Measurements from ENCODE around the gene EIF1.
"Not testable (repeated sequence)": the region's sequence is repeated elsewhere in the genome, so short reads cannot be mapped to it uniquely, and the experiment has no call there.

EIF1 gene

DNA sequence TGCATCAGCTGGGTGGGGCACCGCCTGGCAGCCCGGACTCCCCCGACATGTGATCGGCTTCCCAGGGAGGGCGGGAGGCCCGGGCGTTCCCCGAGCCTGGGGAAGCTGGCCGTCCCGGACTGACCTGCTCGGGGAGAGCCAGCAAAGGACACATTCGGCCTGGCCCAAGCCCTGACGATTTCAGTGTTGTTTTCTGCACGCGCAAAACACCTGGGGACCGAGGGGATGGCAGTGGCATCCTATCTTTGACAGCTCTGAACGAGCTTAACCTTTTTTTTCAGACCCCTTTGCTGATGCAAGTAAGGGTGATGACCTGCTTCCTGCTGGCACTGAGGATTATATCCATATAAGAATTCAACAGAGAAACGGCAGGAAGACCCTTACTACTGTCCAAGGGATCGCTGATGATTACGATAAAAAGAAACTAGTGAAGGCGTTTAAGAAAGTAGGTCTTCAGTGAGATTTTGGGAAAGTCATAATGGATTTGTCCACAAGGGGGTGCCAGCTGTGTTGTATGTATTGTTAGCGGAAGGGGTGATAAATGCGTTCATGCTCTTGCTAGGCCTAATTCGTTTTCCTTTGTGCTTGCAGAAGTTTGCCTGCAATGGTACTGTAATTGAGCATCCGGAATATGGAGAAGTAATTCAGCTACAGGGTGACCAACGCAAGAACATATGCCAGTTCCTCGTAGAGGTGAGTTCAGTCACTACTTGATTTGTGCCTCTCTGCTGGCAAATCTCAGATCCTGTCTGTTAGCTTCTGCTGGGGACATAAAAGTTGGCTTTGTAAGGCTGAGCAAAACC, 1.0 kb downstream of the EIF1 start:
- Histone ChIP-seq H3K27me3 (ENCODE audit: control insufficient read depth in 2 of 2, insufficient read depth in 2 of 2, low read length in 2 of 2) (no peaks in the 10 kb centered on the region), H3K4me3 (ENCODE audit: low read length in 2 of 2) (peak overlapping the region; percentile 88 to 94), H3K4me1 (ENCODE audit: control insufficient read depth in 2 of 2, insufficient read depth in 2 of 2, low read length in 2 of 2) (peaks cover 19 to 21% of the 10 kb centered on the region in 2 donors), H3K9ac (ENCODE audit: low read depth in 1 of 2, low read length in 2 of 2) (peak overlapping the region; percentile 99 to 100), H3K27ac (ENCODE audit: low read depth in 2 of 2, low read length in 2 of 2) (peak overlapping the region; percentile 100), H3K36me3 (ENCODE audit: control insufficient read depth in 2 of 2, insufficient read depth in 2 of 2, low read length in 2 of 2) (peaks cover 46 to 48% of the 10 kb centered on the region in 2 donors), H3K9me3 (ENCODE audit: control insufficient read depth in 2 of 2, low read length in 2 of 2) (no peaks in the 10 kb centered on the region)

DNA sequence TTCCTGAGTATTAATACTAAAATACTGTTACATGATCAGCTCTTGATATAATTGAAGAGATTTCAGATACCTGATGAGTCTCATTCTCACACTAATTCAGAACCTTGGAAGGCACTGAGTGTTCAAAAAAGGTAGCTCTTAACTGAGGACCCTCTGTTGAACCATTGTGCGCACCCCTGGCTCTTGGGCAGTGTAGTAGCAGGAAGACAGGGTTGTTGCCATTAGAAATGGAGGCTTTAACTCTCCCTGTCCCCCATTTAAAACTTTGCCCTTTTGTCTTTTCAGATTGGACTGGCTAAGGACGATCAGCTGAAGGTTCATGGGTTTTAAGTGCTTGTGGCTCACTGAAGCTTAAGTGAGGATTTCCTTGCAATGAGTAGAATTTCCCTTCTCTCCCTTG, 1.8 kb downstream of the EIF1 start:
- Histone ChIP-seq H3K36me3 (ENCODE audit: control insufficient read depth in 2 of 2, insufficient read depth in 2 of 2, low read length in 2 of 2) (peaks cover 46 to 55% of the 10 kb centered on the region in 2 donors), H3K27ac (ENCODE audit: low read depth in 2 of 2, low read length in 2 of 2) (peak overlapping the region in 1 of 2 donors; percentile 38), H3K9ac (ENCODE audit: low read depth in 1 of 2, low read length in 2 of 2) (peak overlapping the region in 1 of 2 donors; percentile 99), H3K9me3 (ENCODE audit: control insufficient read depth in 2 of 2, low read length in 2 of 2) (no peaks in the 10 kb centered on the region), H3K4me3 (ENCODE audit: low read length in 2 of 2) (peak overlapping the region in 1 of 2 donors; percentile 88), H3K4me1 (ENCODE audit: control insufficient read depth in 2 of 2, insufficient read depth in 2 of 2, low read length in 2 of 2) (peaks cover 19 to 21% of the 10 kb centered on the region in 2 donors), H3K27me3 (ENCODE audit: control insufficient read depth in 2 of 2, insufficient read depth in 2 of 2, low read length in 2 of 2) (no peaks in the 10 kb centered on the region)

DNA sequence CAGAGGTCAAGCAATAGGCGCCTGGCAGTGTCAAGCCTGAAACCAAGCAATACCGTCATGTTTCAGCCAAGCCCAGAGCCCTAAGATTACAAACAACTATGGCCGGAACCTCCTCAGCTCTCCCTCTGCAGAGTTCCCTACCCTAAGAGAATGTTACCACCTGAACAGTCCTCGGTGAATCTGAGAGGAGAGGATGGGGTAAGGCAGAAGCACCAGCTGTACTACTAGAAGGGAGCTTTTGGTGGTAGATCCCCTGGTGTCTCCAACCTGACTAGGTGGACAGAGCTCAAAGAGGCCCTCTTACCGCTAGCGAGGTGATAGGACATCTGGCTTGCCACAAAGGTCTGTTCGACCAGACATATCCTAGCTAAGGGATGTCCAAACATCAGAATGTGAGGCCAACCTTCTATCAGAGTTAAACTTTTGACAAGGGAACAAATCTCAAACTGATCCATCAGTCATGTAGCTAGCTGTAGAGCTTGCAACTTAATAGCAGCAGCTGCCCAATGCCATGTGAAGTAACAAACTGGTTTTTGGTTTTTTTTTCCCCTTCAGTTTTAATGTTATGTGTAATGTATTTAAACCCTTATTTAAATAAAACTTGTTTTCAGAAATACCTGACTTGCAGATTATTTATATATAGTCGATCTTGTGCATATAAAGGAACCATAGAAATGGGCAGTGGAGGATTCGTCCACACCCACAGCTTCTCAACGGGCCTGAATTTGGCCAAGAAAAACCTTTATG, 2.5 kb downstream of the EIF1 start:
- H3K4me3 ChIP-seq (ENCODE audit: low read length in 2 of 2): no peak overlapping the region
- peak overlapping the region in 1 of 2 donors; percentile 10 for H3K27ac ChIP-seq (ENCODE audit: low read depth in 2 of 2, low read length in 2 of 2)
- H3K9me3 ChIP-seq (ENCODE audit: control insufficient read depth in 2 of 2, low read length in 2 of 2): no peaks in the 10 kb centered on the region
- H3K36me3 ChIP-seq (ENCODE audit: control insufficient read depth in 2 of 2, insufficient read depth in 2 of 2, low read length in 2 of 2): peaks cover 46 to 55% of the 10 kb centered on the region in 2 donors
- peaks cover 19 to 22% of the 10 kb centered on the region in 2 donors for H3K4me1 ChIP-seq (ENCODE audit: control insufficient read depth in 2 of 2, insufficient read depth in 2 of 2, low read length in 2 of 2)
- no peak overlapping the region for H3K9ac ChIP-seq (ENCODE audit: low read depth in 1 of 2, low read length in 2 of 2)
- H3K27me3 ChIP-seq (ENCODE audit: control insufficient read depth in 2 of 2, insufficient read depth in 2 of 2, low read length in 2 of 2): no peaks in the 10 kb centered on the region

DNA sequence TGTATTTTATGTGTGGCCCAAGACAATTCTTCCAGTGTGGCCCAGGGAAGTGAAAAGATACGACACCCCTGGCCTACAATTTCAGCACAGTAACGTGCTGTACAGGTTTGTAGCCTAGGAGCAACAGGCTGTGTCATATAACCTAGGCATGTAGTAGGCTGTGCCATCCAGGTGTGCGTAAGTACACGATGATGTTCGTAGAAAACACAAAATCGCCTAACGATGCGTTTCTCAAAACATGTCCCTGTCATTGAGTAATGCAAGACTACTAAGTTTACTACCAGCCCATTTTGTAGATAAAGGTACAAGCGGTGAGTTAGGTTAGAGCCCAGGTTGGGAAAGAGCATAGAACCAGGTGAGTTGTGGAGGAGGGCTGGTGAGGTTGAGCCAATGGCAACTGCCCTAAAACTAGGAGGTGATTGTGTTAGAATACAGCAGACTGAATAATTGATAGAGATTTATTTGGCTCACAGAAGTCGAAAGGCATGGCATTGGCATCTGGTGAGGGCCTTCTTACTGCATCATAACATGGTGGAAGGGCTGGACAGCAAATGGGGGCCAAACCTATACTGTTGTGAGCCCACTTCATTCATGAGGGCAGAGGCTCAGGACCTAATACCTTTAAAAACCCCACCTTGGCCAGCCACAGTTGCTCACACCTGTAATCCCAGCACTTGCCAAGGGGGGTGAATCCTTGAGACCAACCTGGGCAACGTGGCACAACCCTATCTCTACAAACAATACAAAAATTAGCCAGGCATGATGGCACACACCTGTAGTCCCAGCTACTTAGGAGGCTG, 4.2 kb downstream of the EIF1 start:
- no peaks in the 10 kb centered on the region for H3K27me3 ChIP-seq (ENCODE audit: control insufficient read depth in 2 of 2, insufficient read depth in 2 of 2, low read length in 2 of 2)
- no peaks in the 10 kb centered on the region for H3K9me3 ChIP-seq (ENCODE audit: control insufficient read depth in 2 of 2, low read length in 2 of 2)
- H3K9ac ChIP-seq (ENCODE audit: low read depth in 1 of 2, low read length in 2 of 2): no peak overlapping the region
- H3K4me1 ChIP-seq (ENCODE audit: control insufficient read depth in 2 of 2, insufficient read depth in 2 of 2, low read length in 2 of 2): peaks cover 17 to 24% of the 10 kb centered on the region in 2 donors
- no peak overlapping the region for H3K27ac ChIP-seq (ENCODE audit: low read depth in 2 of 2, low read length in 2 of 2)
- no peak overlapping the region for H3K4me3 ChIP-seq (ENCODE audit: low read length in 2 of 2)
- peaks cover 46 to 55% of the 10 kb centered on the region in 2 donors for H3K36me3 ChIP-seq (ENCODE audit: control insufficient read depth in 2 of 2, insufficient read depth in 2 of 2, low read length in 2 of 2)

DNA sequence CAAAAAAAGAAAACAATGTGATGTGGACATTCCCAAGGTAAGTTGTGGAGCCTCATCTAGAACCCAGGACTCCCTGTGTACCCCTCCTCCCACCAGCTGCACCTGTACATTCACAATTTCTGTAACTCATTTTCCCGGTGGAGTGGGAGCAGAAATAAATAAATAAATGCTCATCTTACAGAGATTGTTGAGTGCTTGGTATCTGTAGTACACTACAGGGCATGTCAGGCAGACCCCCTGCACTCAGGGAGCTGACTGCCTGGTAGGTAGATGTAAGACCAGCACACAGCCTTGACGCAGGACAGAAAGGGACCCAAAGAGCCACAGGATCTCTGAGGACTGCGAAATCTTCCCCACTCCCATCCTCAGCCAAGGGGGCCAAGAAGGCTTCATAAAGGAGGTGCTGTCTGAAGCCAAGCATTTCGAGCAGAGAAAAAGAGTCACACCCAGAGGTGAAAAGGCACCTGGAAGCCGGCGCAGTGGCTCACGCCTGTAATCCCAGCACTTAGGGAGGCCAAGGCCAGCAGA, 6.5 kb downstream of the EIF1 start:
- Histone ChIP-seq H3K9me3 (ENCODE audit: control insufficient read depth in 2 of 2, low read length in 2 of 2) (no peaks in the 10 kb centered on the region), H3K27ac (ENCODE audit: low read depth in 2 of 2, low read length in 2 of 2) (no peak overlapping the region), H3K4me1 (ENCODE audit: control insufficient read depth in 2 of 2, insufficient read depth in 2 of 2, low read length in 2 of 2) (peaks cover 9 to 17% of the 10 kb centered on the region in 2 donors), H3K9ac (ENCODE audit: low read depth in 1 of 2, low read length in 2 of 2) (no peak overlapping the region), H3K36me3 (ENCODE audit: control insufficient read depth in 2 of 2, insufficient read depth in 2 of 2, low read length in 2 of 2) (peaks cover 37 to 47% of the 10 kb centered on the region in 2 donors), H3K4me3 (ENCODE audit: low read length in 2 of 2) (no peak overlapping the region), H3K27me3 (ENCODE audit: control insufficient read depth in 2 of 2, insufficient read depth in 2 of 2, low read length in 2 of 2) (no peaks in the 10 kb centered on the region)

DNA sequence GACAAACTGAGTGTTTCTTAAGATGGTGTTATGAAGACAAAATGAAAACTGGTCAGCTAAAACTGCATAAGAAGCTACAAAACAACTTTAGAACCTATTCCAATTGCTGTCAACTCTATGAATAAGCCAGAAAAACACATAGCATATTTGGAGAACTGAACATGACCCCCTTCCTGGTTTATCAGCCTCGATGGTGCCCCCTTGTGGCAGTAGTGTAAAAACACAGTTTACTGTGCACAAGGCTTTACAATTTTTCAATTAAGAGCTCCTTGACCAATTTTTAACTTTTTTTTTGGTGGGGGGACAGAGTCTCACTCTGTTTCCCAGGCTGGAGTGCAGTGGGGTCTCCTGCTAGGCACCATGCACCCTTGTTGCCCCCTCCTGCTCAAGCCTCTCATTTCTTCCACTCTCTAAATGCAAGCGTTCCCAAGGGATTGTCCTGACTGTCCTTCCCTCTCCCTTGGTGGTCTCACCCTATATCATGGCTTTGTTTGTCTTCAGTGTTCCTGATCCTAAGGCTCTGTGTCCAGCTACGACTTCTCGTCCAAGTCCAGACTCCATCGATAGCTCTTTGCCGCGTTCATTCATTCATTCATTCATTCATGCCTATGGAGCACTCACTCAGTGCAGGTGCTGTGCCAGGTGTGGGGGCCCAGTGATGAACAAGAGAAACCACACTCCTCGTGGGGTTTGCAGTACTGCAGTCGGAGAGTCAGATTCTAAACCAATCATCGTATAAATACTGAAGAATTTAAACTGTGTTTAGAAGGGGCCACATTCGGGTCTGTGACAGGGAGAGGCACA, 7.5 kb downstream of the EIF1 start:
- Histone ChIP-seq H3K4me1 (ENCODE audit: control insufficient read depth in 2 of 2, insufficient read depth in 2 of 2, low read length in 2 of 2) (peaks cover 0 to 9% of the 10 kb centered on the region in 2 donors), H3K27ac (ENCODE audit: low read depth in 2 of 2, low read length in 2 of 2) (peak overlapping the region; percentile 5 to 30), H3K27me3 (ENCODE audit: control insufficient read depth in 2 of 2, insufficient read depth in 2 of 2, low read length in 2 of 2) (no peaks in the 10 kb centered on the region), H3K9me3 (ENCODE audit: control insufficient read depth in 2 of 2, low read length in 2 of 2) (no peaks in the 10 kb centered on the region), H3K36me3 (ENCODE audit: control insufficient read depth in 2 of 2, insufficient read depth in 2 of 2, low read length in 2 of 2) (peaks cover 28 to 37% of the 10 kb centered on the region in 2 donors), H3K9ac (ENCODE audit: low read depth in 1 of 2, low read length in 2 of 2) (no peak overlapping the region), H3K4me3 (ENCODE audit: low read length in 2 of 2) (no peak overlapping the region)

DNA sequence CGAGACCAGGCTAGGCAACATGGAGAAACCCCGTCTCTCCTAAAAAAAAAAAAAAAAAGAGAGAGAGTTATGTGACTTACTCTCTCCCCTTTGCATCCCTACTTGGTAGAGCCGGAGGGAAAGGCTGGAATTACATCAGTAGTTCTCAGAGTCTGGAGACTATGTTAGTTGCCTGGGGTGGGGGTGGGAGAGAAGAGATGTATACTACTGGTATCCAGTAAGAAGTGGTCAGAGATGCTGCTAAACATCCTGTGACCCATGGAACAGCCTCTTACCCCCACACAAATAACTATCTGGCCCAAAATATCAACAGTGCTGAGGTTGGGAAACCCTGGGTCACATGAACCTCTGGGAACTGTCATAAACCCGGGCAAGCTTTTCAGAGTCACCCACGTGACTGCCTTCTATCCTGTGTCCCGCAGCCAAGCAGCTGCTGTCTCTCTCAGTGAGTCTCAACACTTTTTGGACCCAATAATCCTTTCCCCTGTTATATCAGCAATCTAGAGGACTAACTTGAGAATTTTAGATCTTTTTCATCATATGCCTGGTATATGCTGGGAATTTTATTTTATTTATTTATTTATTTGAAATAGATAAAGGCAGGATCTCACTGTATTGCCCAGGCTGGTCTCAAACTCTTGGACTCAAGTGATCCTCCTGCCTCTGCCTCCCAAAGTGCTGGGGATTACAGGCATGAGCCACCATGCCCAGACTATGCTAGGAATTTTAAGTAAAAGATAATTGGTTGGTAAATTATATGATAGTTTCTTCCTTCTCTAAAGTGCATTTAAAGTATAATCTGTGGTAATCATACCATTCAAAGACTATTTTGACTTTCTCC, 8.7 kb downstream of the EIF1 start:
- peaks cover 16 to 25% of the 10 kb centered on the region in 2 donors for H3K36me3 ChIP-seq (ENCODE audit: control insufficient read depth in 2 of 2, insufficient read depth in 2 of 2, low read length in 2 of 2)
- H3K9me3 ChIP-seq (ENCODE audit: control insufficient read depth in 2 of 2, low read length in 2 of 2): no peaks in the 10 kb centered on the region
- H3K4me3 ChIP-seq (ENCODE audit: low read length in 2 of 2): no peak overlapping the region
- H3K9ac ChIP-seq (ENCODE audit: low read depth in 1 of 2, low read length in 2 of 2): no peak overlapping the region
- H3K27ac ChIP-seq (ENCODE audit: low read depth in 2 of 2, low read length in 2 of 2): peak overlapping the region; percentile 5 to 30
- no peaks in the 10 kb centered on the region for H3K27me3 ChIP-seq (ENCODE audit: control insufficient read depth in 2 of 2, insufficient read depth in 2 of 2, low read length in 2 of 2)
- H3K4me1 ChIP-seq (ENCODE audit: control insufficient read depth in 2 of 2, insufficient read depth in 2 of 2, low read length in 2 of 2): peaks cover 0 to 7% of the 10 kb centered on the region in 2 donors

DNA sequence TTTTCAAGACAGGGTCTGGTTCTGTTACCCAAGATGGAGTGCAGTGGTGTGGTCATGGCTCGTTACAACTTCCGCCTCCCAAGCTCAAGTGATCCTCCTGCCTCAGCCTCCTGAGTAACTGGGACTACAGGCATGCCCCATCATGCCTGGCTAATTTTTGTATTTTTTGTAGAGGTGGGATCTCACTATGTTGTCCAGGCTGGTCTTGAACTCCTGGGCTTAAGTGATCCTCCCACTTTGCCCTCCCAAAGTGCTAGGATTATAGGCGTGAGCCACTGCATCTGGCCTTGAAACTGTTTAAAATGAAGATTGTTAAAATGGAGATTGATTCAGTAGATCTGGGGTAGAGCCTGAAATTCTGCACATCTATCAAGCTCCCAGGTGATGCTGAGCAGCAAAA, 12.2 kb downstream of the EIF1 start:
- H3K4me3 ChIP-seq (ENCODE audit: low read length in 2 of 2); H3K9me3 ChIP-seq (ENCODE audit: control insufficient read depth in 2 of 2, low read length in 2 of 2); H3K36me3 ChIP-seq (ENCODE audit: control insufficient read depth in 2 of 2, insufficient read depth in 2 of 2, low read length in 2 of 2); H3K27ac ChIP-seq (ENCODE audit: low read depth in 2 of 2, low read length in 2 of 2); H3K27me3 ChIP-seq (ENCODE audit: control insufficient read depth in 2 of 2, insufficient read depth in 2 of 2, low read length in 2 of 2); H3K9ac ChIP-seq (ENCODE audit: low read depth in 1 of 2, low read length in 2 of 2); H3K4me1 ChIP-seq (ENCODE audit: control insufficient read depth in 2 of 2, insufficient read depth in 2 of 2, low read length in 2 of 2): not testable (repeated sequence)
